HepG2 (cell line): ENCODE results near the gene TFB1M. TPM values are rescaled to one million over a fixed set of nuclear protein-coding genes. Genes with fewer than 3 reads are reported as not detected.
A peak's percentile ranks its signal among the peaks of the same experiment; 100 is the strongest.

Experiments
- ATAC-seq: fragments of 200-7000 bp; cut with Tn5 transposase; 3 replicates; pipeline ENCODE4 v1.9.1; 2020; ENCODE audit warnings: mild to moderate bottlenecking, moderate library complexity
- BruUV-seq: library from RNA; stranded (reverse); fragments of 400-500 nt; replicated peaks from 2 replicates; lab custom pipeline; 2021; lab: Mats Ljungman, UMichigan
- CTCF ChIA-PET: fragments of 300-600 bp; formaldehyde crosslinking; extraction: SDS; loops from one replicate; lab custom pipeline; 2021; ENCODE audit warnings: low total read pairs, inconsistent platforms, low intra/inter-chr PET ratio; lab: Yijun Ruan, JAX
- POLR2A ChIA-PET: fragments of 350-600 bp; sonication (Branson Sonifier 250); formaldehyde crosslinking; loops from one replicate; lab custom pipeline; 2020; ENCODE audit warnings: antibody characterized with exemption, inconsistent platforms; lab: Yijun Ruan, JAX
- DNase-seq: peaks from one replicate; pipeline ENCODE4 v3.0.0-alpha.2; 2015; ENCODE audit warnings: low spot score
- FAIRE-seq: peaks from 3 replicates; lab custom pipeline; 2011; peaks lifted over from hg19 to GRCh38; lab: Jason Lieb, UNC
- H2AFZ ChIP-seq: one replicate; pipeline ENCODE4 v1.6.1; 2011; ENCODE audit warnings: low read length, inconsistent platforms
- H3K27ac ChIP-seq: fragments of 300-600 bp; 3 replicates; pipeline ENCODE4 v1.8.0; 2011; ENCODE audit warnings: mixed run types, mild to moderate bottlenecking, mixed read lengths, low read length, inconsistent platforms; ENCODE audit not compliant: insufficient read depth; ENCODE audit errors: extremely low read length
- H3K27me3 ChIP-seq, 2 experiments: fragments of 200-600 bp in 1 of 2; 2 replicates in 1 of 2; 3 replicates in 1 of 2; pipeline versions ENCODE4 v1.6.0 to v1.8.0; 2011; ENCODE audit warnings: low read length in 2 of 2, mild to moderate bottlenecking in 2 of 2, moderate library complexity in 2 of 2, inconsistent platforms in 1 of 2; ENCODE audit not compliant: insufficient read depth in 2 of 2, control insufficient read depth in 1 of 2
- H3K36me3 ChIP-seq, 2 experiments: fragments of 200-600 bp in 1 of 2; replicated peaks in 1 of 2; 2 replicates in 1 of 2; 3 replicates in 1 of 2; pipeline versions ENCODE4 v1.5.1 to v1.8.0; 2011; ENCODE audit warnings: low read length in 2 of 2, inconsistent platforms in 1 of 2; ENCODE audit not compliant: insufficient read depth in 2 of 2, control insufficient read depth in 1 of 2
- H3K4me1 ChIP-seq: 2 replicates; pipeline ENCODE4 v1.5.1; 2012; ENCODE audit warnings: low read length, inconsistent platforms; ENCODE audit not compliant: insufficient read depth
- H3K4me2 ChIP-seq: 2 replicates; pipeline ENCODE4 v1.6.0; 2011; ENCODE audit warnings: low read depth, low read length, inconsistent platforms
- H3K4me3 ChIP-seq, 3 experiments: fragments of 200-600 bp in 1 of 3; sonication (generic), shearing (Covaris generic) in 1 of 3; replicated peaks in 1 of 3; 2 replicates each; pipeline ENCODE4 v1.5.1; 2011 to 2016; ENCODE audit warnings: low read length in 3 of 3, inconsistent platforms in 2 of 3, low read depth in 2 of 3, mild to moderate bottlenecking in 2 of 3, control low read depth in 1 of 3, mixed read lengths in 1 of 3; ENCODE audit not compliant: insufficient read depth in 1 of 3
- H3K79me2 ChIP-seq: one replicate; pipeline ENCODE4 v1.6.1; 2011; ENCODE audit warnings: low read length, inconsistent platforms; ENCODE audit not compliant: insufficient read depth
- H3K9ac ChIP-seq: 2 replicates; pipeline ENCODE4 v1.6.0; 2011; ENCODE audit warnings: mild to moderate bottlenecking, low read depth, low read length, inconsistent platforms; ENCODE audit not compliant: insufficient read depth
- H3K9me3 ChIP-seq: 2 replicates; pipeline ENCODE4 v1.5.1; 2012; ENCODE audit warnings: mild to moderate bottlenecking, low read length
- H4K20me1 ChIP-seq: 2 replicates; pipeline ENCODE4 v1.6.0; 2011; ENCODE audit warnings: inconsistent platforms, mild to moderate bottlenecking, low read length, moderate library complexity; ENCODE audit not compliant: insufficient read depth
- ATF5 ChIP-seq: sonication (generic); formaldehyde crosslinking; IDR thresholded peaks from 2 replicates; pipeline ENCODE4 v1.4.0; 2020; ENCODE audit warnings: mild to moderate bottlenecking, low read depth, missing genetic modification reagents
- E2F5 ChIP-seq: sonication (generic); formaldehyde crosslinking; conservative IDR thresholded peaks from 2 replicates; pipeline ENCODE4 v1.4.0; 2020; ENCODE audit warnings: missing genetic modification reagents
- HDAC2 ChIP-seq: sonication (generic); formaldehyde crosslinking; IDR thresholded peaks from 2 replicates; pipeline ENCODE4 v1.4.0; 2020; ENCODE audit warnings: missing genetic modification reagents
- NFKBIZ ChIP-seq: IDR thresholded peaks from 2 replicates; pipeline ENCODE4 v1.6.1; 2018; ENCODE audit warnings: missing genetic modification reagents, missing compliant biosample characterization
- PHF5A ChIP-seq: IDR thresholded peaks from one replicate; pipeline ENCODE4 v1.6.1; 2018; ENCODE audit warnings: low read depth, missing genetic modification reagents; ENCODE audit not compliant: unreplicated experiment
- POLR2G ChIP-seq: fragments of 200-400 bp; formaldehyde crosslinking; IDR thresholded peaks from 2 replicates; pipeline ENCODE4 v1.6.1; 2018; ENCODE audit warnings: mild to moderate bottlenecking, low read depth, low read length, moderate library complexity
- SMYD3 ChIP-seq: sonication (generic); formaldehyde crosslinking; IDR thresholded peaks from 2 replicates; pipeline ENCODE4 v1.8.1; 2023; ENCODE audit warnings: mild to moderate bottlenecking, missing genetic modification reagents
- THAP11 ChIP-seq: IDR thresholded peaks from 2 replicates; pipeline ENCODE4 v1.6.1; 2016; ENCODE audit warnings: missing biosample characterization, missing genetic modification reagents
- ZNF20 ChIP-seq: sonication (generic); formaldehyde crosslinking; IDR thresholded peaks from 2 replicates; pipeline ENCODE4 v1.4.0; 2020; ENCODE audit warnings: mild to moderate bottlenecking, moderate library complexity, missing genetic modification reagents
- ZNF850 ChIP-seq: sonication (generic); formaldehyde crosslinking; conservative IDR thresholded peaks from 2 replicates; pipeline ENCODE4 v1.9.0; 2021; ENCODE audit warnings: mild to moderate bottlenecking, missing genetic modification reagents
- WGBS: methylation state at CpG from one replicate; pipeline ENCODE4 v1.1.6; 2017; ENCODE audit warnings: low lambda C conversion rate; 5-methylcytosine and 5-hydroxymethylcytosine counted together
- in situ Hi-C: cut with HindIII; loops from 2 replicates; pipeline ENCODE4 v1.10.0; 2017; ENCODE audit warnings: low pct_unique_long_range_greater_than_20kb; ENCODE audit not compliant: extremely low pct_ligation_motif_present
- intact Hi-C: fragments of 100-400 bp; cut with micrococcal nuclease; formaldehyde crosslinking; loops from one replicate; pipeline ENCODE4 v1.10.0; 2022; ENCODE audit not compliant: unreplicated experiment
- polyA plus RNA-seq, 8 experiments: library from polyadenylated mRNA; depleted of rRNA in 3 of 8; stranded (reverse) in 7 of 8; unstranded in 1 of 8; fragments of >200 nt; fragmentation: Illumina TruSeq in 4 of 8; extraction: Trizol in 4 of 8; gene quantifications; 2 replicates each; pipeline versions ENCODE4 v1.2.1 to v1.2.3, GENCODE V29; 2011 to 2016; ENCODE audit warnings: low read depth in 4 of 8, missing spikeins in 1 of 8, mixed read lengths in 1 of 8; ENCODE audit not compliant: insufficient read depth in 1 of 8
- total RNA-seq, 5 experiments: library from RNA; depleted of rRNA; stranded (reverse); fragments of >200 nt; fragmentation: Illumina TruSeq; extraction: Trizol; gene quantifications; 2 replicates each; pipeline ENCODE4 v1.2.3, GENCODE V29; 2016; ENCODE audit warnings: low read depth in 1 of 5
- TF ChIP-seq, protein P1 (sequence below): sonication (generic); formaldehyde crosslinking; IDR thresholded peaks from 2 replicates; pipeline ENCODE4 v1.8.0; 2023; ENCODE audit warnings: mild to moderate bottlenecking, missing genetic modification reagents

The TFB1M gene
- total and polyA plus RNA-seq, 2 of the 13 experiments (the other 11 are each of a cell fraction or from before 2014, with no cell fraction given), result 91.4 to 122 TPM

- peaks cover 18 to 59% of the 10 kb centered on the region in 2 experiments for H3K36me3 ChIP-seq
- no peak for DNase-seq
- H3K27ac ChIP-seq, result no peak overlapping the region
- H3K4me2 ChIP-seq, result peak overlapping the region; percentile 82
- H2AFZ ChIP-seq, result no peak overlapping the region
- no peak overlapping the region for H3K4me3 ChIP-seq
- intact Hi-C loops, result no loop called here
- no peak for FAIRE-seq
- H3K27me3 ChIP-seq, result no peaks in the 10 kb centered on the region; a peak in 1 of 5 replicates
- TF ChIP-seq POLR2G (peak; percentile 38; the same call in 1 of the 2 replicates), ATF5 (CRISPR knock-in tag) (no peak)
- TF ChIP-seq, all 625 proteins: peak for 1
- 97% methylated on average over 6 of the region's 6 CpGs for WGBS
- POLR2A ChIA-PET, result interaction anchor here (1.1 kb wide), 1 partner anchor 17 kb away, joined by 5 read pairs; no protein-coding TSS in a partner anchor
- no TSS peak for BruUV-seq
- no peak for ATAC-seq
- in situ Hi-C loops, result no loop called here
- peaks cover 79% of the 10 kb centered on the region for H3K4me1 ChIP-seq
- no peaks in the 10 kb centered on the region for H4K20me1 ChIP-seq
- peaks cover 74% of the 10 kb centered on the region for H3K79me2 ChIP-seq
- CTCF ChIA-PET, result no interaction called here
- no peak overlapping the region for H3K9ac ChIP-seq
- no peaks in the 10 kb centered on the region for H3K9me3 ChIP-seq
Observed at GRCh38 chr6:155311086-155311485, 3.2 kb downstream of the TFB1M start.

DNA sequence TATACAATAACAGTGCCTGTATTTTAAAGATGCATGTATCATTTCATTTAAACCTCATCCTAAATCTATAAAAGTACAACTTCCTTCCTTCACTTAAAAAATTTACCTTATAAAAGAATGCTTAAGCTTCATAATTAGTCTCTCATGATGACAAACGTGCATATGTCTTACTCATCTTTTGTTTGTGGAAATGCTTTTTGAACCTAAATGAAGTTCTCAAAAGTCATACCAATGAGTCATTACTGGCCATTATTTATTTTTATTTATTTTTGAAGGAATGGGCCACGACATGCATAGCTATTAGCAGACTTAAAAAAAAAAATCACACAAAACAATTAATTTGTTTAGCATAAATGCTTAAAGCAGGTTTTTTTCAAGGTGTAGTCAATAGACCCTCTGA is 3.7 kb downstream of the TFB1M start:
- peaks cover 77% of the 10 kb centered on the region for H3K4me1 ChIP-seq
- DNase-seq (no peak), ATAC-seq (no peak), FAIRE-seq (no peak)
- BruUV-seq, result no TSS peak
- TF ChIP-seq ZNF850 (CRISPR knock-in tag) (no peak), THAP11 (CRISPR knock-in tag) (no peak), NFKBIZ (CRISPR knock-in tag) (no peak), PHF5A (CRISPR knock-in tag) (no peak), SMYD3 (CRISPR knock-in tag) (no peak), HDAC2 (CRISPR knock-in tag) (no peak), E2F5 (CRISPR knock-in tag) (no peak), ZNF20 (no peak)
- TF ChIP-seq, protein P1, sequence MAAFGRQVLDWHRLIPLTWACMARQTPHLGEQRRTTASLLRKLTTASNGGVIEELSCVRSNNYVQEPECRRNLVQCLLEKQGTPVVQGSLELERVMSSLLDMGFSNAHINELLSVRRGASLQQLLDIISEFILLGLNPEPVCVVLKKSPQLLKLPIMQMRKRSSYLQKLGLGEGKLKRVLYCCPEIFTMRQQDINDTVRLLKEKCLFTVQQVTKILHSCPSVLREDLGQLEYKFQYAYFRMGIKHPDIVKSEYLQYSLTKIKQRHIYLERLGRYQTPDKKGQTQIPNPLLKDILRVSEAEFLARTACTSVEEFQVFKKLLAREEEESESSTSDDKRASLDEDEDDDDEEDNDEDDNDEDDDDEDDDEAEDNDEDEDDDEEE (CRISPR knock-in tag), result no peak
- in situ Hi-C loops, result no loop called here
- H3K9me3 ChIP-seq, result no peaks in the 10 kb centered on the region
- H2AFZ ChIP-seq, result no peak overlapping the region
- H3K4me2 ChIP-seq, result peak overlapping the region; percentile 82
- no peak overlapping the region for H3K9ac ChIP-seq
- intact Hi-C loops, result no loop called here
- 76% methylated on average over 2 of the region's 2 CpGs for WGBS
- no peaks in the 10 kb centered on the region for H4K20me1 ChIP-seq
- no peaks in the 10 kb centered on the region; a peak in 1 of 5 replicates for H3K27me3 ChIP-seq
- no peak overlapping the region for H3K27ac ChIP-seq
- peaks cover 18 to 63% of the 10 kb centered on the region in 2 experiments for H3K36me3 ChIP-seq
- peaks cover 78% of the 10 kb centered on the region for H3K79me2 ChIP-seq
- H3K4me3 ChIP-seq, result no peak overlapping the region
- CTCF ChIA-PET, result no interaction called here
- POLR2A ChIA-PET, result interaction anchor here (1.1 kb wide), 1 partner anchor 18 kb away, joined by 5 read pairs; no protein-coding TSS in a partner anchor
